PC-3 (cell line): ENCODE measurements around the gene TLR8. TPM values are rescaled to one million over a fixed set of nuclear protein-coding genes. Genes with fewer than 3 reads are reported as not detected.

ENCODE experiments used
- ATAC-seq: fragments of 200-7000 bp; cut with Tn5 transposase; 2 replicates; pipeline ENCODE4 v1.9.1; 2020; ENCODE audit warnings: mild to moderate bottlenecking, moderate library complexity
- BruUV-seq: library from RNA; stranded (reverse); fragments of 400-500 nt; replicated peaks from 2 replicates; lab custom pipeline; 2021; lab: Mats Ljungman, UMichigan
- CTCF ChIA-PET: fragments of 300-600 bp; sonication (Branson Sonifier 250); formaldehyde crosslinking; loops from one replicate; lab custom pipeline; 2022; ENCODE audit warnings: antibody characterized with exemption; lab: Charles Lee
- POLR2A ChIA-PET: fragments of 300-600 bp; sonication (Branson Sonifier 250); formaldehyde crosslinking; loops from one replicate; lab custom pipeline; 2022; ENCODE audit warnings: antibody characterized with exemption; ENCODE audit not compliant: unreplicated experiment; lab: Charles Lee
- DNase-seq: peaks from one replicate; pipeline ENCODE4 v3.0.0-alpha.2; 2015
- H2AFZ ChIP-seq: fragments of 300-600 bp; sonication (generic); 2 replicates; pipeline ENCODE4 v1.6.0; 2016; ENCODE audit warnings: antibody characterized with exemption, low read length
- H3F3A ChIP-seq: fragments of 300-600 bp; sonication (generic); one replicate; pipeline ENCODE4 v1.6.0; 2017; ENCODE audit warnings: antibody characterized with exemption, low read length, control low read depth, mild to moderate bottlenecking; ENCODE audit not compliant: unreplicated experiment
- H3K27ac ChIP-seq: fragments of 300-600 bp; sonication (generic); 2 replicates; pipeline ENCODE4 v1.5.1; 2016; ENCODE audit warnings: mild to moderate bottlenecking, low read length
- H3K27me3 ChIP-seq: fragments of 300-600 bp; sonication (generic); 2 replicates; pipeline ENCODE4 v1.6.1; 2016; ENCODE audit warnings: low read length, mixed read lengths
- H3K36me3 ChIP-seq: fragments of 300-600 bp; sonication (generic); 2 replicates; pipeline ENCODE4 v1.6.1; 2016; ENCODE audit warnings: low read depth, mixed run types, low read length, mixed read lengths
- H3K4me1 ChIP-seq: fragments of 300-600 bp; sonication (generic); 2 replicates; pipeline ENCODE4 v1.5.1; 2016; ENCODE audit warnings: low read length; ENCODE audit not compliant: insufficient read depth
- H3K4me2 ChIP-seq: fragments of 300-600 bp; sonication (generic); 2 replicates; pipeline ENCODE4 v1.6.0; 2016; ENCODE audit warnings: low read length
- H3K4me3 ChIP-seq: fragments of 300-600 bp; sonication (generic); 2 replicates; pipeline ENCODE4 v1.5.1; 2016; ENCODE audit warnings: mild to moderate bottlenecking, low read length, mixed read lengths
- H3K79me2 ChIP-seq: fragments of 300-600 bp; sonication (generic); 2 replicates; pipeline ENCODE4 v1.6.1; 2017; ENCODE audit warnings: low read length, mixed read lengths
- H3K9ac ChIP-seq: fragments of 300-600 bp; sonication (generic); 2 replicates; pipeline ENCODE4 v1.6.0; 2016; ENCODE audit warnings: mild to moderate bottlenecking, low read length
- H3K9me2 ChIP-seq: fragments of 300-600 bp; sonication (generic); replicated peaks from 2 replicates; pipeline ENCODE4 v1.6.1; 2016; ENCODE audit warnings: mixed run types, low read length, mixed read lengths
- H3K9me3 ChIP-seq: fragments of 300-600 bp; sonication (generic); 2 replicates; pipeline ENCODE4 v1.6.1; 2016; ENCODE audit warnings: low read length, mixed read lengths
- H4K20me1 ChIP-seq: fragments of 300-600 bp; sonication (generic); 2 replicates; pipeline ENCODE4 v1.6.1; 2016; ENCODE audit warnings: low read length, mixed read lengths
- EZH2 ChIP-seq: fragments of 300-600 bp; sonication (generic); IDR thresholded peaks from one replicate; pipeline ENCODE4 v1.6.1; 2017; ENCODE audit warnings: antibody characterized with exemption, mild to moderate bottlenecking, low read length; ENCODE audit not compliant: unreplicated experiment
- EZH2phosphoT487 ChIP-seq: fragments of 300-600 bp; sonication (generic); IDR thresholded peaks from 2 replicates; pipeline ENCODE4 v1.6.1; 2018; ENCODE audit warnings: mild to moderate bottlenecking, antibody characterized with exemption, low read length, borderline replicate concordance
- intact Hi-C: fragments of 100-400 bp; cut with micrococcal nuclease; formaldehyde crosslinking; loops from 2 replicates; pipeline ENCODE4 v1.9.0; 2023
- total RNA-seq: library from RNA; depleted of rRNA; stranded (reverse); fragments of >200 nt; gene quantifications from 2 replicates; pipeline ENCODE4 v1.2.3, GENCODE V29; 2014
- TF ChIP-seq, protein P1 (sequence below): fragments of 300-600 bp; sonication (generic); conservative IDR thresholded peaks from 2 replicates; pipeline ENCODE4 v1.5.1; 2017; ENCODE audit warnings: antibody characterized with exemption, low read depth, mild to moderate bottlenecking, low read length

Gene TLR8
- total RNA-seq, 1 experiment from 2014 or later: not detected

DNA sequence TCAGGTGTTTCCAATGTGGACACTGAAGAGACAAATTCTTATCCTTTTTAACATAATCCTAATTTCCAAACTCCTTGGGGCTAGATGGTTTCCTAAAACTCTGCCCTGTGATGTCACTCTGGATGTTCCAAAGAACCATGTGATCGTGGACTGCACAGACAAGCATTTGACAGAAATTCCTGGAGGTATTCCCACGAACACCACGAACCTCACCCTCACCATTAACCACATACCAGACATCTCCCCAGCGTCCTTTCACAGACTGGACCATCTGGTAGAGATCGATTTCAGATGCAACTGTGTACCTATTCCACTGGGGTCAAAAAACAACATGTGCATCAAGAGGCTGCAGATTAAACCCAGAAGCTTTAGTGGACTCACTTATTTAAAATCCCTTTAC, 20.9 kb upstream of the TLR8 start:
- no TSS peak for BruUV-seq
- Histone ChIP-seq H3K36me3 (no peaks in the 10 kb centered on the region), H3K4me3 (no peak overlapping the region), H3K4me2 (no peak overlapping the region), H3K79me2 (no peaks in the 10 kb centered on the region), H2AFZ (no peak overlapping the region), H3K9me3 (no peaks in the 10 kb centered on the region), H3K27me3 (peaks cover 10% of the 10 kb centered on the region; the same call in 1 of the 2 replicates), H3K9ac (no peak overlapping the region), H3K27ac (no peak overlapping the region), H4K20me1 (no peaks in the 10 kb centered on the region), H3F3A (no peaks in the 10 kb centered on the region), H3K4me1 (no peaks in the 10 kb centered on the region), H3K9me2 (no peaks in the 10 kb centered on the region)
- ChIA-PET CTCF (no interaction called here), POLR2A (no interaction called here)
- TF ChIP-seq EZH2: no peak
- TF ChIP-seq EZH2phosphoT487: no peak
- TF ChIP-seq, protein P1, sequence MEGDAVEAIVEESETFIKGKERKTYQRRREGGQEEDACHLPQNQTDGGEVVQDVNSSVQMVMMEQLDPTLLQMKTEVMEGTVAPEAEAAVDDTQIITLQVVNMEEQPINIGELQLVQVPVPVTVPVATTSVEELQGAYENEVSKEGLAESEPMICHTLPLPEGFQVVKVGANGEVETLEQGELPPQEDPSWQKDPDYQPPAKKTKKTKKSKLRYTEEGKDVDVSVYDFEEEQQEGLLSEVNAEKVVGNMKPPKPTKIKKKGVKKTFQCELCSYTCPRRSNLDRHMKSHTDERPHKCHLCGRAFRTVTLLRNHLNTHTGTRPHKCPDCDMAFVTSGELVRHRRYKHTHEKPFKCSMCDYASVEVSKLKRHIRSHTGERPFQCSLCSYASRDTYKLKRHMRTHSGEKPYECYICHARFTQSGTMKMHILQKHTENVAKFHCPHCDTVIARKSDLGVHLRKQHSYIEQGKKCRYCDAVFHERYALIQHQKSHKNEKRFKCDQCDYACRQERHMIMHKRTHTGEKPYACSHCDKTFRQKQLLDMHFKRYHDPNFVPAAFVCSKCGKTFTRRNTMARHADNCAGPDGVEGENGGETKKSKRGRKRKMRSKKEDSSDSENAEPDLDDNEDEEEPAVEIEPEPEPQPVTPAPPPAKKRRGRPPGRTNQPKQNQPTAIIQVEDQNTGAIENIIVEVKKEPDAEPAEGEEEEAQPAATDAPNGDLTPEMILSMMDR: no peak
- ATAC-seq (no peak), DNase-seq (no peak)
- intact Hi-C loops: no loop called here

DNA sequence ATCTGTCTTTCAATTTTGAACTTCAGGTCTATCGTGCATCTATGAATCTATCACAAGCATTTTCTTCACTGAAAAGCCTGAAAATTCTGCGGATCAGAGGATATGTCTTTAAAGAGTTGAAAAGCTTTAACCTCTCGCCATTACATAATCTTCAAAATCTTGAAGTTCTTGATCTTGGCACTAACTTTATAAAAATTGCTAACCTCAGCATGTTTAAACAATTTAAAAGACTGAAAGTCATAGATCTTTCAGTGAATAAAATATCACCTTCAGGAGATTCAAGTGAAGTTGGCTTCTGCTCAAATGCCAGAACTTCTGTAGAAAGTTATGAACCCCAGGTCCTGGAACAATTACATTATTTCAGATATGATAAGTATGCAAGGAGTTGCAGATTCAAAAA, 19.9 kb upstream of the TLR8 start:
- no peaks in the 10 kb centered on the region for H3K79me2 ChIP-seq
- TF ChIP-seq, protein P1: no peak
- TF ChIP-seq EZH2 (no peak), EZH2phosphoT487 (no peak)
- ChIA-PET POLR2A (no interaction called here), CTCF (no interaction called here)
- peaks cover 10% of the 10 kb centered on the region; the same call in 1 of the 2 replicates for H3K27me3 ChIP-seq
- no peaks in the 10 kb centered on the region for H3K9me3 ChIP-seq
- no peaks in the 10 kb centered on the region for H3F3A ChIP-seq
- H2AFZ ChIP-seq: no peak overlapping the region
- DNase-seq (no peak), ATAC-seq (no peak)
- no peaks in the 10 kb centered on the region for H3K4me1 ChIP-seq
- no peaks in the 10 kb centered on the region for H4K20me1 ChIP-seq
- H3K27ac ChIP-seq: no peak overlapping the region
- no peak overlapping the region for H3K9ac ChIP-seq
- no peak overlapping the region for H3K4me3 ChIP-seq
- no TSS peak for BruUV-seq
- H3K9me2 ChIP-seq: no peaks in the 10 kb centered on the region
- no peaks in the 10 kb centered on the region for H3K36me3 ChIP-seq
- intact Hi-C loops: no loop called here
- no peak overlapping the region for H3K4me2 ChIP-seq

DNA sequence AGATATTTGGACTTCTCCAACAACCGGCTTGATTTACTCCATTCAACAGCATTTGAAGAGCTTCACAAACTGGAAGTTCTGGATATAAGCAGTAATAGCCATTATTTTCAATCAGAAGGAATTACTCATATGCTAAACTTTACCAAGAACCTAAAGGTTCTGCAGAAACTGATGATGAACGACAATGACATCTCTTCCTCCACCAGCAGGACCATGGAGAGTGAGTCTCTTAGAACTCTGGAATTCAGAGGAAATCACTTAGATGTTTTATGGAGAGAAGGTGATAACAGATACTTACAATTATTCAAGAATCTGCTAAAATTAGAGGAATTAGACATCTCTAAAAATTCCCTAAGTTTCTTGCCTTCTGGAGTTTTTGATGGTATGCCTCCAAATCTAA, 19.3 kb upstream of the TLR8 start:
- no peak for DNase-seq
- no peak overlapping the region for H3K9ac ChIP-seq
- no peaks in the 10 kb centered on the region for H3K36me3 ChIP-seq
- POLR2A ChIA-PET: interaction anchor here (0.6 kb wide), 1 partner anchor 202 kb away, joined by 3 read pairs; no protein-coding TSS in a partner anchor
- no peak for TF ChIP-seq EZH2
- TF ChIP-seq EZH2phosphoT487: no peak
- TF ChIP-seq, protein P1: no peak
- peaks cover 10% of the 10 kb centered on the region; the same call in 1 of the 2 replicates for H3K27me3 ChIP-seq
- CTCF ChIA-PET: no interaction called here
- no peak overlapping the region for H3K4me2 ChIP-seq
- no peak overlapping the region for H2AFZ ChIP-seq
- no TSS peak for BruUV-seq
- ATAC-seq: no peak
- H3K79me2 ChIP-seq: no peaks in the 10 kb centered on the region
- H3K9me2 ChIP-seq: no peaks in the 10 kb centered on the region
- H3K4me3 ChIP-seq: no peak overlapping the region
- no peaks in the 10 kb centered on the region for H3F3A ChIP-seq
- no peak overlapping the region for H3K27ac ChIP-seq
- no peaks in the 10 kb centered on the region for H3K4me1 ChIP-seq
- H4K20me1 ChIP-seq: no peaks in the 10 kb centered on the region
- intact Hi-C loops: no loop called here
- no peaks in the 10 kb centered on the region for H3K9me3 ChIP-seq
